Endothelial cell of umbilical vein (primary cell): Measurements from ENCODE around the gene MED15. TPM values are rescaled to one million over a fixed set of nuclear protein-coding genes. Genes with fewer than 3 reads are reported as not detected.

Experiments used
- BruUV-seq: library from RNA; stranded (reverse); fragments of 400-500 nt; replicated peaks from 2 replicates; lab custom pipeline; 2021; lab: Mats Ljungman, UMichigan
- CTCF ChIA-PET: fragments of 300-600, 350-600 bp; sonication (Branson Sonifier 250); formaldehyde crosslinking; loops from one replicate; lab custom pipeline; 2021; ENCODE audit warnings: antibody characterized with exemption, inconsistent platforms; lab: Charles Lee
- POLR2A ChIA-PET: fragments of 300-600, 350-600 bp; sonication (Branson Sonifier 250); formaldehyde crosslinking; loops from one replicate; lab custom pipeline; 2021; ENCODE audit warnings: antibody characterized with exemption, inconsistent platforms; lab: Charles Lee
- DNase-seq: peaks from one replicate; pipeline ENCODE4 v3.0.0-alpha.2; 2011; ENCODE audit warnings: low read depth, low spot score
- FAIRE-seq: peaks from 2 replicates; lab custom pipeline; 2011; peaks lifted over from hg19 to GRCh38; lab: Jason Lieb, UNC
- H2AFZ ChIP-seq: 2 replicates; pipeline ENCODE4 v1.6.0; 2012; ENCODE audit warnings: low read depth, low read length, control low read depth, inconsistent platforms
- H3K27ac ChIP-seq: 2 replicates; pipeline ENCODE4 v1.5.1; 2011; ENCODE audit warnings: low read depth, mild to moderate bottlenecking, control low read depth, low read length, moderate library complexity; ENCODE audit not compliant: insufficient read depth
- H3K27me3 ChIP-seq, 2 experiments: 2 replicates each; pipeline versions ENCODE4 v1.6.0 to v1.6.1; 2011; ENCODE audit warnings: low read length in 2 of 2, mixed read lengths in 1 of 2; ENCODE audit not compliant: control insufficient read depth in 2 of 2, insufficient read depth in 2 of 2
- H3K36me3 ChIP-seq, 2 experiments: 2 replicates in 1 of 2; 3 replicates in 1 of 2; pipeline ENCODE4 v1.5.1; 2011; ENCODE audit warnings: low read length in 2 of 2, mild to moderate bottlenecking in 1 of 2, moderate library complexity in 1 of 2; ENCODE audit not compliant: control insufficient read depth in 2 of 2, insufficient read depth in 2 of 2; ENCODE audit errors: extremely low read depth in 1 of 2
- H3K4me1 ChIP-seq: 3 replicates; pipeline ENCODE4 v1.5.1; 2011; ENCODE audit warnings: mild to moderate bottlenecking, low read length; ENCODE audit not compliant: control insufficient read depth, insufficient read depth; ENCODE audit errors: extremely low read depth
- H3K4me2 ChIP-seq: 2 replicates; pipeline ENCODE4 v1.6.1; 2011; ENCODE audit warnings: low read length, control low read depth, mixed read lengths; ENCODE audit not compliant: insufficient read depth
- H3K4me3 ChIP-seq, 3 experiments: fragments of 200-600 bp in 1 of 3; sonication (generic), shearing (Covaris generic) in 1 of 3; replicated peaks in 1 of 3; 2 replicates each; pipeline ENCODE4 v1.5.1; 2011 to 2016; ENCODE audit warnings: control low read depth in 3 of 3, low read length in 3 of 3, mild to moderate bottlenecking in 2 of 3, inconsistent platforms in 1 of 3, low read depth in 1 of 3, moderate library complexity in 1 of 3; ENCODE audit not compliant: insufficient read depth in 1 of 3
- H3K79me2 ChIP-seq: 2 replicates; pipeline ENCODE4 v1.6.0; 2012; ENCODE audit warnings: low read length, inconsistent platforms; ENCODE audit not compliant: control insufficient read depth, insufficient read depth
- H3K9ac ChIP-seq: replicated peaks from 2 replicates; pipeline ENCODE3; 2011; ENCODE audit warnings: low read length, control low read depth; ENCODE audit not compliant: insufficient read depth; ENCODE audit errors: extremely low read depth
- H3K9me1 ChIP-seq: replicated peaks from 3 replicates; pipeline ENCODE4 v1.6.0; 2011; ENCODE audit warnings: mild to moderate bottlenecking, low read length; ENCODE audit not compliant: control insufficient read depth, insufficient read depth; ENCODE audit errors: extremely low read depth
- H3K9me3 ChIP-seq: replicated peaks from 2 replicates; pipeline ENCODE4 v1.5.1; 2012; ENCODE audit warnings: low read length, inconsistent platforms; ENCODE audit not compliant: control insufficient read depth, insufficient read depth
- H4K20me1 ChIP-seq: replicated peaks from 2 replicates; pipeline ENCODE3; 2011; ENCODE audit warnings: mild to moderate bottlenecking, low read length; ENCODE audit not compliant: control insufficient read depth, insufficient read depth; ENCODE audit errors: extremely low read depth
- EZH2 ChIP-seq: IDR thresholded peaks from 2 replicates; pipeline ENCODE4 v1.6.1; 2012; ENCODE audit warnings: borderline replicate concordance, low read depth, mild to moderate bottlenecking, moderate library complexity, low read length, inconsistent platforms; ENCODE audit not compliant: severe bottlenecking
- FOS ChIP-seq: IDR thresholded peaks from 2 replicates; pipeline ENCODE4 v1.6.1; 2011; ENCODE audit warnings: mild to moderate bottlenecking, low read length, moderate library complexity, borderline replicate concordance; ENCODE audit not compliant: insufficient read depth
- GATA2 ChIP-seq: IDR thresholded peaks from 2 replicates; pipeline ENCODE4 v1.7.0; 2011; ENCODE audit warnings: low read depth, mild to moderate bottlenecking, moderate library complexity, mixed read lengths, low read length; ENCODE audit not compliant: insufficient read length, insufficient read depth
- JUN ChIP-seq: IDR thresholded peaks from 2 replicates; pipeline ENCODE4 v1.6.1; 2011; ENCODE audit warnings: borderline replicate concordance, low read depth; ENCODE audit not compliant: insufficient read length, insufficient read depth
- POLR2A ChIP-seq: IDR thresholded peaks from 2 replicates; pipeline ENCODE4 v1.6.1; 2012; ENCODE audit warnings: low read depth, mild to moderate bottlenecking, control low read depth, low read length
- dilution Hi-C: fragments of 300-500 bp; cut with MboI; formaldehyde crosslinking; loops from one replicate; pipeline ENCODE4 v1.15.0; 2019; ENCODE audit warnings: low sequenced_read_pairs; ENCODE audit not compliant: extremely low pct_ligation_motif_present
- intact Hi-C: fragments of 100-400 bp; cut with micrococcal nuclease; formaldehyde crosslinking; loops from one replicate; pipeline ENCODE4 v1.10.0; 2022
- polyA plus RNA-seq, 4 experiments: library from polyadenylated mRNA; depleted of rRNA in 3 of 4; stranded (reverse) in 3 of 4; unstranded in 1 of 4; fragments of >200 nt; gene quantifications; 2 replicates each; pipeline versions ENCODE4 v1.2.1 to v1.2.3, GENCODE V29; 2011 to 2012; ENCODE audit warnings: missing spikeins in 1 of 4
- total RNA-seq: library from RNA; stranded (reverse); gene quantifications from 2 replicates; pipeline ENCODE4 v1.2.3, GENCODE V29; 2021
- TF ChIP-seq, protein P1 (sequence below), 2 donors: IDR thresholded peaks; 1 replicate in 1 of 2; 2 replicates in 1 of 2; pipeline ENCODE4 v1.5.1; 2011; ENCODE audit warnings: low read length in 2 of 2, mild to moderate bottlenecking in 2 of 2, moderate library complexity in 2 of 2, control low read depth in 1 of 2, inconsistent platforms in 1 of 2, low read depth in 1 of 2; ENCODE audit not compliant: insufficient read depth in 1 of 2; ENCODE audit errors: extremely low read depth in 1 of 2

MED15 gene
- total and polyA plus RNA-seq, 2 donors (not counting 3 experiments of a cell fraction or from before 2014, with no cell fraction given) = 68.1 to 138 TPM

DNA sequence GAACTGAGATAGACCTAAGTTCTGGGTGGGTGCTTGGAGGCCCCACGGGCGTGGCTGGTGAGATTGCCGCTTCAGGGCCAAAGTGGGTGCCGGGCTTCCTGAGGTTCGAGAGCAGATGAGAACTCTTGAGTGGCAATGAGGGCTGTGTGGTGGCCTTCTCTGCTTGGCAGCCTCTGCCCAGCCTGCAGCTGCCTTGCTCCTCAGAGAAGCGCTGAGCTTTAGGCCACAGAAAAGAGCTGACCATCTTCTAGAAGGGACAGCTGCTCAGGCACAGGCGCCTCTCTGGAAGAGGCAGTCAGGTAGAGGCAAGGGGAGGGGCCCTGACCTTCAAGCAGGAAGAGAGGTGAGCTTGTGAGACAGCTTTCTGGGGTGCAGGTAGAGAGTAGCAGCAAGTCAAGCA, 72.8 kb downstream of the MED15 start:
- Histone ChIP-seq H3K27me3 (no peaks in the 10 kb centered on the region), H3K27ac (no peak overlapping the region), H3K4me1 (no peaks in the 10 kb centered on the region), H3K79me2 (peaks cover 8% of the 10 kb centered on the region), H3K4me2 (no peak overlapping the region), H3K9me3 (no peaks in the 10 kb centered on the region), H3K4me3 (no peak overlapping the region), H3K36me3 (peaks cover 21 to 64% of the 10 kb centered on the region in 2 experiments), H2AFZ (no peak overlapping the region), H3K9me1 (no peaks in the 10 kb centered on the region), H3K9ac (no peak overlapping the region), H4K20me1 (no peaks in the 10 kb centered on the region)
- POLR2A ChIA-PET = no interaction called here
- FAIRE-seq = no peak
- BruUV-seq = no TSS peak
- intact Hi-C loops = no loop called here
- DNase-seq = no peak
- CTCF ChIA-PET = interaction anchor here (1.1 to 1.7 kb wide), 2 partner anchors 9 to 16 kb away, joined by 4 to 7 read pairs; no protein-coding TSS in a partner anchor
- dilution Hi-C loops = no loop called here
- TF ChIP-seq EZH2 = no peak
- no peak for TF ChIP-seq GATA2
- TF ChIP-seq FOS = no peak
- TF ChIP-seq JUN = no peak
- TF ChIP-seq, protein P1, sequence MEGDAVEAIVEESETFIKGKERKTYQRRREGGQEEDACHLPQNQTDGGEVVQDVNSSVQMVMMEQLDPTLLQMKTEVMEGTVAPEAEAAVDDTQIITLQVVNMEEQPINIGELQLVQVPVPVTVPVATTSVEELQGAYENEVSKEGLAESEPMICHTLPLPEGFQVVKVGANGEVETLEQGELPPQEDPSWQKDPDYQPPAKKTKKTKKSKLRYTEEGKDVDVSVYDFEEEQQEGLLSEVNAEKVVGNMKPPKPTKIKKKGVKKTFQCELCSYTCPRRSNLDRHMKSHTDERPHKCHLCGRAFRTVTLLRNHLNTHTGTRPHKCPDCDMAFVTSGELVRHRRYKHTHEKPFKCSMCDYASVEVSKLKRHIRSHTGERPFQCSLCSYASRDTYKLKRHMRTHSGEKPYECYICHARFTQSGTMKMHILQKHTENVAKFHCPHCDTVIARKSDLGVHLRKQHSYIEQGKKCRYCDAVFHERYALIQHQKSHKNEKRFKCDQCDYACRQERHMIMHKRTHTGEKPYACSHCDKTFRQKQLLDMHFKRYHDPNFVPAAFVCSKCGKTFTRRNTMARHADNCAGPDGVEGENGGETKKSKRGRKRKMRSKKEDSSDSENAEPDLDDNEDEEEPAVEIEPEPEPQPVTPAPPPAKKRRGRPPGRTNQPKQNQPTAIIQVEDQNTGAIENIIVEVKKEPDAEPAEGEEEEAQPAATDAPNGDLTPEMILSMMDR (IDR thresholded peaks at IDR 0.05; ENCODE audit: extremely low read depth in 1 of 2, insufficient read depth in 1 of 2, low read depth in 1 of 2, low read length in 2 of 2) = no peak
- TF ChIP-seq POLR2A = no peak
